HG02884 (cell line): ENCODE data around the gene AK1.
"Not testable (repeated sequence)": the region's sequence is repeated elsewhere in the genome, so short reads cannot be mapped to it uniquely, and the experiment has no call there.

ENCODE experiments used
- ATAC-seq: cut with Tn5 transposase; IDR thresholded peaks from one replicate; pipeline ENCODE4 v1.9.1; 2021; ENCODE audit warnings: mild to moderate bottlenecking, moderate library complexity; ENCODE audit not compliant: unreplicated experiment

AK1 gene

DNA sequence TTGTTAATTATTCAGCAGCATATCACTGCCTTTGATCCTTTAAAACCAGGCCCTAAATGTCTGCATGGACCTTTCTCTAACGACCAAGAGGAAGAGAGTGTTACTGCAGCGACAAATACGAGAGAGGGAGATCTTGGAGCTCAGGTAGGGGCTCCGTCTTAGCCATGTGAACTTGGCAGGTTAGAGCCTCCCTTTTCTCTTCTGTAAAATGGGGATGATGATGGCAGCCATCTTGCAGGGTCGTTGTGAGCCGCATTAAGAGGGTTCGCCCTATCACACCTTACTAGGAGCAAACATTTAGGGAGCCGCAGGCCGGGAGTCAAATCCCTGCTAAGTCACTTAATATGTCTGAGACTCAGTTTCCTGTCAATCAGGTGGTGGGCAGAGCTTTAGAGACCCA lies 24.6 kb downstream of the AK1 start:
- ATAC-seq = no peak

DNA sequence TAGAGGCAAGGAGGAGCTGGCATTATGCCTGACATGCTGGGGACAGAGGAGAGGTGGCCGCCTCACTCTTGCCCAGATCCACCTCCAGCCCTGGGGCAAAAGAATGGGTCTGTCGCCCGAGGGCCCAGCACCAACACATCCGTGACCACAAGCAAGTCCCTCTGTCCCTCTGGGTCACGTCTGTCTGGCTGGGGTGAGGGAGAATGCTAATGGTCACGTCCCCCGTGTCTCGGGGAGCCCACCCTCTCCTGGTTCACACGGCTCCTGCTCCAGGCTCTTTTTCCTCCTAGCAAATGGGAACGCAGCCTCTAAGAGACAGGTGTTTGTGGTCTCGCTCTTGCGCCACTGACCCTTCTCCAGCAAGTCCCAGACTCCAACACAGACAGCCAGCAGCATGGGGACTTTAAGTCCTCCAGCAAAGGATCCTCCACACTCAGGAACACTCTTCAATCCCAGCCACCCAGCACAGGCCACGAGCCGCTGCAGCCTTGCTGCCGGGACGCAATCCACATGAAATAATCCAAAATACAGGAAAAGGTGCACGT lies 27.1 kb downstream of the AK1 start:
- ATAC-seq = no peak

DNA sequence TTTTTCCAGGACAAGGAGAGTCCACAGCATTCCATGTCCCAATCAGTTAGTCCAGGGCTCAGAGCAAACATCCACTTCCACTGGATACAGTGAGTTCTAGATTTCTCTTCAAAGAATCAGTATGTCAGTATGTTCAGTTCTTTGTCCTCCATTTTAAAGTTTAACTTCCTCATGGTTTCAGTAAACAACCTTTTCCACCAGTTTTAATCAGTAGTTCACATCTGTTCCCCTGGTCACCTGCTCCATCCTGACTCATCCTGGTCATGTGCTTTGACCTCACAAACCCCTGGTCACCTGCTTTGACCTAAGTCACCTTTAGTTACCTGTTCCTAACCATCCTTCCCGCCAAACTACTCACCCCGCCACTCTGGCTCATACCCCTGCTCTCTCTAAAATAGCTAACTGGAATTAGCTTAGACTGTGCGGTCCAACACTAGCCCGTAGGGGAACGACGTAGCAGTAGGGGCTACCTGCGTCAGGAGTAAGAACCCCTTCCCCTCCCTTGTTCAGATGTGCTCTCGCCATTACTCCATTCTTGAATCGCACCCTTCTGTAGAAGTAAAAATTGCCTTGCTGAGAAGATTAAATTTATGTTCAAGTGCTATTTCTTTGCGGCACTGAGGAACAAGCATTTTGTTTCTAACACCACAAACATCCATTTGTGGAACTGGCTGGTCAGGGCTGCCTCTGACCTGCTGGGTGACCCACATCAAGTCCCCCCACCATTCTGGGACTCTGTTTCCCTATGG lies 28.5 kb downstream of the AK1 start:
- ATAC-seq = no peak

DNA sequence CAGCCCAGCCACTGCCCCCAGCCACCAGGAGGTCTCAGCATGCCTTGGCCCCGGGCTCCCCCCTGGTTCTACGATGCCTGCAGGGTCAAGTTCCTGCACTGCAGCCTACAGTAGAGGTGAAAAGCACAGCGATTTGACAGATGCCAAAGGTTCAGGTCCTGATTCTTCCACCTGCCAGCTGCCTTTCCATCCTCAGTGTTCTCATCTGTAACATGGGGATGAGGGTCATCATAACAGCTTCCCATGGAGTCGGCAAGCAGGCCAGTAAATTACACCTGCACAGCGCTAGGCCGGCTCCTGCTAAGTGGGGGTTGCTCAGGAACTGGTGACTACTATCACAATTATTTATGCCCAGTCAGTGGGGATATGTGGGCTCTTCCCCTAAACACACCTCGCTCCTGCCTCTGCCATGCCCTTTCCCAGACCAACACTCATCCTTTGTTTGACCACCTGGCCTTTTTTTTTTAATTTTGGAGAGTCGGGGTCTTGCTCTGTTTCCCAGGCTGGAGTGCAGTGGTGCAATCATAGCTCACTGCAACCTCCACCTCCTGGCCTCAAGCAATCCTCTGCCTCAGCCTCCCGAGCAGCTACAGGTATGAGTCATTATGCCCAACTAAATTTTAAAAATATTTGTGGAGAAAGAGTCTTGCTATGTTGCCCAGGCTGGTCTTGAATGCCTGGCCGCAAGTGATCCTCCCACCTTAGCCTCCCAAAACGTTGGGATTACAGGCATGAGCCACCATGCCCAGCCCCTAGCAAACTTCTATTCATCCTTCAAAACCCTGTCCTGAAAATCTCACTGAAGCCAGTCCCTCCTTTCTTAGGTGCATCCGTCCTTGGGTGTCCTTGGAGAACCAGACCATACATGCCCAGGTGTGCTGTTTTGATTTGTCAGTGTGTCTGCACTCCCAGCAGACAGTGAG lies 29.4 kb downstream of the AK1 start:
- ATAC-seq = no peak

DNA sequence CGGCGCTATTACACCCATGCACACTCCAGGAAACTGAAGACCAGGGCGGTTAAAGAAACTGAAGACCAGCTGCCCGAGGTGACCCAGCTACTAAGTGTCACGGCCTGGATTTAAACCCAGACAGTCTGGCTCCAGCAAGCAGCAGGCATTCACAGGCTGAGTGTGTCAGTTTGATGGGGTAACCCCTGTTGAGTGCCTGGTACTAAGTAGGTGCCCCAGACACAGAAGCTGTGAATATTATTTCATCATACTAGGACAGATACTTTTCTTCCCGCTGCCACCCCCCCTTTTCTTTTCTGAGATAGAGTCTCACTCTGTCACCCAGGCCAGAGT lies 30.3 kb downstream of the AK1 start:
- ATAC-seq = no peak

DNA sequence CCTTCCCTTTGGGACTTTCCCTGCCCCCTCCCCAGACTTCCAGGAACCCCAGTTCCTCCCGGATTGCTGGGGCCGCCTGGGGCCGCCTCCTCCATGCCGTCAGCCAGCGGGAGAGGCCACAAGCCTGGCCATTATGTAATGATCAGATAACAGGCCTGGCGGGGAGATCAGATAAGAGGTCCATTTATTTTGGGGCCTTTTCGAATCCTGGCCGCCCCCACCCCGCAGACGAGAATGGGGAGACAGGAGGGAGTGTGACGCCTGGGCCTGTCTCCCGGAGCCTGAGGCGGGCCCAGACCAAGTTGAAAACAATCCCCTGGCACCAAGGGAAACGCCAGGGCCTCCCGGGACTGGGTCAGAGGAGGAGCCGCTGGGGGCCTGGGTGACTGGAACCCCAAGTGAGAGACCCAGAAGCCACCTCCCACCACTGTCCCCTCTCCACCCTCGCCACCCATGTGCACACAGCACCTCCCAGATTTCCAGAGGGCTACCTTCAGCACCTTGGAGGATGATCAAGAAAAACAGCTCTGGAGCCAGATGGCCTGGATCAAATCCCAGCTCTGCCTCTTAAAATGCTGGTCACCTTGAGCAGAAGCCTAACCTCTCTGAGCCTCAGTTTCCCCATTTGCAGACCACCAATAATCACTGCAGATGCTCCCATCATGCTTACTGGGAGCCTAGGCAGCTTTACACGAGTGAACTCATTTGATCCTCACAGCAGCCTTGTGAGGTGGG lies 30.9 kb downstream of the AK1 start:
- ATAC-seq = no peak

DNA sequence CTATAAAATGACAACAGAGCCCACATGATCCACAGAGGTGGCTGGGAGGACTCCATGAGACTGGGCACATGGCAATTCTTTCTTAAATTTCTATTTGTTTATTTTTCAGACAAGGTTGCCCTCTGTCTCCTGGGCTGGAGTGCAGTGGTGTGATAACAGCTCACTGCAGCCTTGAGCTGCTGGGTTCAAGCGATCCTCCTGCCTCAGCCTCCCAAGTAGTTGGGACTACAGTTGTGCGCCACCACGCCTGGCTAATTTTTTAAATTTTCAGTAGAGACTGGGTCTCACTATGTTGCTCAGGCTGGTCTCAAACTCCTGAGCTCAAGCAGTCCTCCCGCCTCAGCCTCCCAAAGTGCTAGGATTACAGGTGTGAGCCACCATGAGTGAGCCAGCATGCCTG lies 31.9 kb downstream of the AK1 start:
- not testable (repeated sequence) for ATAC-seq

DNA sequence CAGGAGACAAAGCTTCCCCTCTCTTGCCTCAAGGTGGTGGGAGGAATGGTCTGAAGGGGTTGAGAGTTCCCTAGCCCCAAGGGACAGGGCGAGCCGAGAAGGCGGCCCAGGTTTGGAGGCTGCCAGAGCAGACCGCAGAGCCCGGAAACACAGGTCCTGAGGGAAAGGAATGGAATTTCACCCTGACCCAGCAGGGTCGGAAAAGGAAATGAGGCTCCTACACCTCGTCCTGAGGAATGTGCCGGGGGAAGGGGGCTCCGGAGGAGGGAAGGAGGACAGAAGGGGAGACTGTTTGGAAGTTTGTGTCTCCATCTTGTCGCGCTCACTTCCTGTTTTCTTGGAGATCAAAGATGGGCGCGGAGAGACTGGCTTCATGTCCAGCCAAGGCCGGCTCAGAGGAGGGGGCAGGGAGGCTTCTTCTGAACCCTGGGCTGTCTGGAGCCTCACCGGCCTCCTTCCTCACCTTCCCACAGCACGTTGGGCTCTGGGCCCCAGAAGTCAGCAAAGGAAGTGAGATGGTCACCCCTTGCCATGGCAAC lies 32.6 kb downstream of the AK1 start:
- ATAC-seq = no peak

DNA sequence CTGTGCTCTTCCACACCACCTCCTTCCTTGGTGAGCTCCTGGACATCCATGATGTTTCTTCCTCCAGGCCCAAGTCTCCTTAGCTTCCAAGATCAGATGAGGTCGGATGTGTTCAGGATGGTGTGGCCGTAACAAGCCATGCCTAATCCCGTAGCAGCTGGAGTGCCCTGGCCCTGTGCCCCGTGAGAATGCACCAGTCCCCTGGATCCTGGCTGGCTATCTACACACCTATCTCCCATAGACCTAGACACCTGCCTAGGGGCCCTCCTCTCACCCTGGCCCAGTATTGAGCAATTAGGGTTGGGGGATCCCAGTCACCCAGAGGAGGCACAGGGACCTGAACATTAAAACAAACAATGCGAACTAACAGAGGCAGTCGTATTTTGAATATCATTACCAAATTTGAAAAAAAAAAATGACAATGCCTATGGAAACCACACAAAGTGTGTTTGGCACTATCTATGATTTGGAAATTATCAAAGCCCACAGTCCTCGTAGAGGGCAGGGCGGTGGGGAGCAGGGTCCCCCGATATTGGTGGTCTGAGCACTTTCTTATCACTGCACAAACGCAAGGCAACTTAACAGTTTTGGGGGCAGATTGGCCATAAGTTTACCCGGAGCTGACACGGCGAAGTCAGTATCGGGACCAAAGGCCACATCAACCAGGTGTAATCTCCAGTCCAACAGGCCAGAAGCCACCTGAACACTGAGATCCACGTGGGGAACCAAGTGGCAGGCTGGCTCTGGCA lies 36.2 kb downstream of the AK1 start:
- no peak for ATAC-seq

DNA sequence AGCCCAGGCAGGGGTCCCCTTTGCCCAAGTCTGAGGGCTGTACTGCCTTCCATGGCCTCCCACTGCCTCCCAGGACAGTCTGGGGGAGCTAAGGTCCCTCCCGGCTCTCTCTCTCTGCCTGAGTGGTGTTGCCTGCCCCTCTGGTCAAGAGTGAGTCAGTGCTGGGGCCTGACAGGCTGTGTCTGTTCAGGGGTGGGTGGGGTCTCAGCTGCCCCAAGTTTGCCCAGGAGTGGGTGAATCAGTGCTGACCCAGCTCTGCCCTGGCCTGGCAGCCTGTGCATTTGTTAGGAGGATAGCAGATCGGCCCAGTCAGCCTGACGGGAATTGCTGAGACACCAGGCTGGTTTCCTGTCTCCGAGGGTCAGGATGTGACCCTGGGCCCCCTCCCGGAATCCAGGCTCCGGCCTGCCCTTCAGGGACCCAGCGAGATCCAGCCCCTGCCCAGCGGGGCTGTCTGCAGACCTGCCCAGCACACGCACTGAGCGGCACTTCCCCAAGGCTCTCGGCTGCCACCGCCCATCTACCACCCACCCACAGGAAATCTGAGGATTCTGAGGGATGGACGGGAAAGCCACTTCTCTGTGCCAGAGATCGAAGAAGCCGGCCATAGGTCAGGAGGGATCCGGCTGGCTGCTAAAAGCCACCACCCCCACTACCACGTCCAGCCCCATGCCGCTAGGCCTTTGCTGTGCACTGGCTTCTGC lies 38.9 kb downstream of the AK1 start:
- ATAC-seq = no peak

DNA sequence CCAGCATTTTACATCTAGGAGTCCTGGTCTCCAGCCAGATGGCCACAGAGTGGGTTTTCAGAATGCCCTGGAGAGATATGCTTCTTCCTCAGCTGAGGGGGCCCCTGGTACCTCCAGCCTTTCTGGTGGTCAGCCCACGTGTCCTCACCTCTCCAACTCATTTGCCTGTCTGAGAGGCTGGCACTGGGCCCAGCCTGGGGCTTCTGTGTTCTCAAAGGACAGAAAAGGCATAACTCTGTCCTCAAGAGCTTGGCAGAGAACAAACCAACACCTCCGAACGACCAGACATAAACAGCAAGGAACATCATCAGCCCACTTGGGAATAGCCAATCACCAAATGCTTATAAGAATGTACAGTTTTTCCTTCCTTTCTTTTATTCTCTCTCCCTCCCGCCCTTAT lies 40.1 kb downstream of the AK1 start:
- ATAC-seq = no peak

DNA sequence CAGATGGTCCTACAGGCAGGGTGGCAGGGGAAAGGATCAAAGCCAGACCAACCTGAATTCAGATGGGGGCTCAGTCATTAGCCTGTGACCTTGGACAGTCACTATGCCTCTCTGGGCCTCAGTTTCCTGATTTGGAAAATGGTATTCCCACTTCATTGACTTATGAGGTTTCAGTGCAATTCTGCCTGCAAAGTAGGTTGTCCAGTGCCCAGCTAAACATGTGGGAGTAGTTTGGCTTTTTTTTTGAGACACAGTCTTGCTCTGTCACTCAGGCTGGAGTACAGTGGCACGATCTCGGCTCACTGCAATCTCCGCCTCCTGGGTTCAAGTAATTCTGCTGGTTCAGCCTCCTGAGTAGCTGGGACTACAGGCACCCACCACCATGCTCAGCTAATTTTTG lies 40.9 kb downstream of the AK1 start:
- ATAC-seq = not testable (repeated sequence)

DNA sequence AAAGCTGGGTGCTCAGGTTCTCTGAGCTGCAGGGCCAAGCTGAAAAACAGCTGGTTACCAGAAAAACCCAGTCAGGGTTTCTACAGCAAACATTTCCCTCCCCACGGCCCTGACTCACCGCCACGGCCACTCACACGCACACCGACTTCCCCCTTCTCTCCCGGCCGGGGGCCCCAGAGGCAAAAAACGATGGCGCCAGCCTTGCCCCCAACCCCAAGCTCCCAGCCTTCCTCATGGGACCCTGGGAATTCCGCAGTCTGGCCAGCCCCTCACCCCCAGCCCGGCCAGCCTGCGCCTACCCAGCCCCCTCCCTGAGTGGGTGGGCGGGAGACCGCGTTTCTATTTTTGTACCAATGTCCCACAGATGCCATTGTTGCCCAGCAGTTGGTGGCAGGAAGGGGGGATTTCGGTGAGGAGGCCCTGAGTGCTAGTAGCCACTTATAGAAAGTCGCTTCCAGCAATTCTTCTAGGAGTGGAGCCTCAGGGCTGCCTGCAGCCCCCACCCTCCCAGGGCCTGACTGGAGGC lies 41.4 kb downstream of the AK1 start:
- no peak for ATAC-seq

DNA sequence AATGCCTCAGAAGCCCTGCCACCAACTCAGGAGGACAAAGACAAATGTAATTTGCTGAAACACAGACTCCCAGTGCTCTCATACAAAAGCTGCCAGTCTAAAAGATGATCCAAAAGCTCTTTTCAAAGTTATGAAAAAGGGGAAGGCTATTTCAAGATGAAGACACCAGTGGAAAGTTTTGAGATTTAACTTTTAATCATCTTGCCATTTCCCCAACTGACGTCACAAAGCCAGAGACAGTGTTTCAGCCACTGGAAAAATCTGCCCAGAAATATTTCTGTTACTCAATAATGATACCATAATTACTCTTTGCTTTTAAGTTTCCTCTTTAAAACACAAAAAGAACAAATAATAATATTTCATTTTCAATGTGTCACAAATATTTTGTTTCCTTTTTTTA lies 43.9 kb downstream of the AK1 start:
- ATAC-seq = no peak

DNA sequence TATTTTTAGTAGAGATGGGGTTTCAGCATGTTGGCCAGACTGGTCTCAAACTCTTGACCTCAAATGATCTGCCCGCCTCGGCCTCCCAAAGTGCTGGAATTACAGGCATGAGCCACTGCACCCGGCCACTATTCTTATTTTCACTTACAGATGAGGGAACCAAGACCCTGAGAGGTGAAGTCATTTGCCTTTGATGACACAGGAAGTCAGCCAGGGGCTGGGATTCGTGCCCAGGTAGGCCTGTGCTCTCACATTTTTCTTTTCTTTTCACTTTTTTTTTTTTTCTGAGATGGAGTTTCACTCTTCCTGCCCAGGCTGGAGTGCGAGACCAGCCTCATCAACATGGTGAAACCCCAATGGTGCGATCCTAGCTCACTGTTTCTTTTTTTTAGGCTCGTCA lies 45.2 kb downstream of the AK1 start:
- no peak for ATAC-seq

DNA sequence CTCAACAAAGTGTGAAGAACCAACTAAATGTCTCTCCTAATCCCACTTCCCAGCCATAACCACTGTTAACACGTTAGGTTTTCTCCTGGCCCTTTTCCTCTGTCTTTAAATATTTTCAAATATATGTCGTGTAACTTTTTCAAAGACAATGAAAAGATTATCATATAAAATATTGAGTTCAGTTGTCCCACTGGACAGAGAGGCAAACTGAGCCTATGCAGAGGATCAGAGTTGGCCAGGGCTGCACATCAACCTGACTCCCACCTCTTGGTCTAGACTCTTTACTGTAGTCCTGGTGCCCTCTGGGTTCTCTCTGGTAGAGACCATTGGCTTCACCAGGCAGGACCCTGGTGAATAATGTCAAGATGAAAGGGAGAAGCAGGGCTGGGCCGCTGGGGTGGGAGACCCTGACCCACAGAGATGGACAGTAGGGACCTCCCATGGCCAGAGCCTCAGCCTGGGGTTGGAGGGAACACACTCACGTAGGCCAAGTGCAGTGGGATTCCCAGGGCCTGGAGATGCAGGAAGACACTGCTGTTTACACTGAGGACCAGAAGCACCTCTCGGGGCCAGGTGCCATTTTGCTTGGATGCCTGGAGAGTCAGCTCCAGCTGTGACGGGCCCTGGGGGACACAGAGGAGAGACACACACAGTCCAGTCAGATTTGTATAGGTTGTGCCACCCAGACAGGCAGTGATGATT lies 48.1 kb downstream of the AK1 start:
- no peak for ATAC-seq

DNA sequence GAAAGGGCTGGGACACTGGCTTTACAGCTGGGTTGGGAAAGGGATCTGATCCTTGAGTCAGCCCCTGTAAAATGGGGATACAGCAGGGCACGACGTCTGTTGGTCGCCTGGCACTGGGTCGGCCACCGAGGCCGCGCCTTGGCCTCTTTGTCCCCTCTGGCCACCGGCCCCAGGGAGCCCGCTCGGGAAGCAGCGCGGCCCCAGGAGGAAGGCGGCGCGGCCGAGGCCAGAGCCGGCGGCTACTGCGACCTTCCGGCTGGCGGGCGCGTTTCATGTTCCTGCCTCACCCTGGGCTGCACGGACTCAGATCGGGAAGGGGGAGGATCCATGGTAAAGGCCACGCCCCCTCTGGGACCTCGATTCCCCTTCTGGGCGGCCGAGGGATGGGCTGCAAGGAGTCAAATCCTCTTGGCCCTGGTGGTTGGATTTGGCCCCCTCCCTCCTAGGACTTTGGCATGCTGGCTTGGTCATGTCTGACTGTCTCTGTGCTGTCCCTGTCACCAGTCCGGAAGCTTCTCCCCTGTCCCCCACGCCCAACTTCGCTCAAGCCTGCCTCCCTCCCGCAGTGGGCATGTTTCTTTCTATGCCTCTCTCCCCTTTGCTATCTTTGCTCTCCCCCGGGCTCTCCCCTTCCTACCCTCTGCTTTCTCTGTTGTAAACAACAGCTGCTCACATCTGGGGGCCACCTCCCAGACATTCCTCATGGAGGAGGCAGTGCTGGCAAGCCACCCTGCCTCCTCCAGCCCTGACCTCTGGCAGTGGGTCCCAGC lies 49.0 kb downstream of the AK1 start:
- no peak for ATAC-seq

DNA sequence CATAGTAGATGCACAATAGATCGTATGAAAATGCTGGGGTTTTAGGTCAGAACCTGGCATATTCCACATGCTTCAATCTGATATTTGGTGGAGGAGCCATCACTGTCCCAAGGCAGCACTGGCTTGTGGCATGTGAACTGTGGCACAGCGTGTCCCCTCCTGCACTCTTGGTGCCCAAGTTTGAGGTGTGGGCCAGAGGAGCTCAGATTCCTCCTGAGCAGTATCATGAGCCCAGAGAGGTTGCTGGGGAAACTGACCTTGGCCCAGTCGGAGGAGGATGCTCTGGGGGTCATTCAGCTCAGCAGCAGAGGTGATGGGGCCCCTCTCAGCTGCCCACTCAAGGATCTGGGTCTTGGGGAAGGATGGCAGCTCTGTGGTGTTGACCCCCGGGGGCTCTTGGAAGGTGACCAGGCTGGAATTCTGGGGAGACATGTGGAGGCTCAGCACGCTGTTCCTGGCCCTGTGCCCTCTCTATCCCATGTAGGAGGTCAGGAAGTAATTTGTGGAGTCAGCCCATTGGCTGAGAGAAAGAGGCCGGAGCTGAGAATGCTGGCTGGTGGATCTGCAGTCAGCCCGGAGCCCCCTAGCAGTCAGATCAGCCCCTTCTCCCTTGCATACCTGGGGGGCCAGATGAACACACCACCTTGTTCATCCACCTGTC lies 51.1 kb downstream of the AK1 start:
- no peak for ATAC-seq
